NCI-H2227 treated with DMSO at 0.1 percent for 48 hours (cell line): ENCODE results near the gene PKP3.
A peak's percentile ranks its signal among the peaks of the same experiment; 100 is the strongest.
"Not testable (repeated sequence)": the region's sequence is repeated elsewhere in the genome, so short reads cannot be mapped to it uniquely, and the experiment has no call there.

ENCODE experiments used
- DNase-seq: peaks from one replicate; lab custom pipeline; 2025; lab: John Stamatoyannopoulos, UW

The PKP3 gene

GRCh38 chr11:394034-394857 is at the start of gene PKP3:
Gene PKP3 (plus strand): TSS chr11:394209. CDS start chr11:394293, 84 bp downstream.
- DNase-seq = no peak

- DNase-seq = no peak
These were observed 49.0 kb upstream of the PKP3 start for GRCh38 chr11:344836-345578.

GRCh38 chr11:346529-346928 is 47.5 kb upstream of the PKP3 start:
- DNase-seq = no peak

GRCh38 chr11:349270-349954 is 44.6 kb upstream of the PKP3 start:
- not testable (repeated sequence) for DNase-seq

GRCh38 chr11:350033-350722 is 43.8 kb upstream of the PKP3 start:
- not testable (repeated sequence) for DNase-seq

- DNase-seq = no peak
These were observed 43.2 kb upstream of the PKP3 start for GRCh38 chr11:350723-351255.

- DNase-seq = no peak
These were observed 42.6 kb upstream of the PKP3 start for GRCh38 chr11:351411-351810.

- DNase-seq = no peak
These were observed 41.5 kb upstream of the PKP3 start for GRCh38 chr11:352456-353031.

GRCh38 chr11:353179-353873 is 40.7 kb upstream of the PKP3 start:
- no peak for DNase-seq

- peak; percentile 86 for DNase-seq
These were observed 38.2 kb upstream of the PKP3 start for GRCh38 chr11:355581-356458.

GRCh38 chr11:356610-357009 is 37.4 kb upstream of the PKP3 start:
- DNase-seq = no peak

GRCh38 chr11:357582-357981 is 36.4 kb upstream of the PKP3 start:
- no peak for DNase-seq

GRCh38 chr11:358129-358800 is 35.7 kb upstream of the PKP3 start:
- no peak for DNase-seq

GRCh38 chr11:359181-359714 is 34.8 kb upstream of the PKP3 start:
- DNase-seq = no peak

- DNase-seq = no peak
These were observed 33.4 kb upstream of the PKP3 start for GRCh38 chr11:360326-361280.

- no peak for DNase-seq
These were observed 31.2 kb upstream of the PKP3 start for GRCh38 chr11:362642-363442.

GRCh38 chr11:363443-363805 is 30.6 kb upstream of the PKP3 start:
- DNase-seq = not testable (repeated sequence)
